Heart left ventricle (tissue), 16 donors: Measurements from ENCODE around the gene ZDHHC21. TPM values are rescaled to one million over a fixed set of nuclear protein-coding genes. Genes with fewer than 3 reads are reported as not detected.

Experiments used
- ATAC-seq, 4 donors: fragments of 200-7000 bp; cut with Tn5 transposase; one replicate each; pipeline ENCODE4 v1.9.1; 2020 to 2022; ENCODE audit warnings: moderate library complexity in 4 of 4, mild to moderate bottlenecking in 3 of 4, moderate number of reproducible peaks in 1 of 4
- DNase-seq, 5 donors: peaks; one replicate each; pipeline ENCODE4 v3.0.0-alpha.2; 2020
- H3K27ac ChIP-seq, 12 donors: fragments of 200-600 bp; sonication (generic) in 4 of 12; one replicate each; pipeline versions ENCODE4 v1.5.0 to v1.8.0; 2016 to 2022; ENCODE audit warnings: mild to moderate bottlenecking in 2 of 12
- H3K27me3 ChIP-seq, 9 donors: fragments of 200-600 bp; sonication (generic) in 2 of 9; one replicate each; pipeline versions ENCODE4 v1.5.1 to v1.8.0; 2016 to 2022; ENCODE audit warnings: mild to moderate bottlenecking in 3 of 9
- H3K36me3 ChIP-seq, 9 donors: fragments of 200-600 bp; sonication (generic) in 2 of 9; one replicate each; pipeline versions ENCODE4 v1.5.0 to v1.8.0; 2018 to 2022; ENCODE audit warnings: mild to moderate bottlenecking in 2 of 9
- H3K4me1 ChIP-seq, 12 donors: fragments of 200-600 bp; sonication (generic) in 4 of 12; one replicate each; pipeline versions ENCODE4 v1.5.0 to v1.8.0; 2016 to 2022; ENCODE audit warnings: mild to moderate bottlenecking in 3 of 12
- H3K4me3 ChIP-seq, 12 donors: fragments of 200-600 bp; sonication (generic) in 4 of 12; one replicate each; pipeline versions ENCODE4 v1.5.0 to v1.8.0; 2017 to 2022; ENCODE audit warnings: mild to moderate bottlenecking in 9 of 12, moderate library complexity in 4 of 12
- H3K9me3 ChIP-seq, 12 donors: fragments of 200-600 bp; sonication (generic) in 4 of 12; one replicate each; pipeline versions ENCODE4 v1.5.0 to v1.8.0; 2016 to 2022; ENCODE audit warnings: mild to moderate bottlenecking in 1 of 12
- CTCF ChIP-seq, 12 donors: fragments of 200-600 bp; sonication (generic) in 4 of 12; IDR thresholded peaks; one replicate each; pipeline versions ENCODE4 v1.5.0 to v1.8.0; 2018 to 2022; ENCODE audit warnings: antibody characterized with exemption in 12 of 12, mild to moderate bottlenecking in 5 of 12
- POLR2A ChIP-seq, 2 donors: fragments of 450-650 bp; IDR thresholded peaks; one replicate each; pipeline ENCODE4 v1.6.1; 2017; ENCODE audit warnings: antibody characterized with exemption in 2 of 2, mild to moderate bottlenecking in 2 of 2, moderate library complexity in 2 of 2
- WGBS, 4 donors: extraction: QIAGEN DNeasy Blood & Tissue Kit in 2 of 4; methylation state at CpG; one replicate each; pipeline versions ENCODE4 v1.1.5 to v1.1.7; 2013 to 2018; 5-methylcytosine and 5-hydroxymethylcytosine counted together
- intact Hi-C, 10 donors: fragments of 100-400 bp; cut with DNase I; formaldehyde crosslinking; loops; one replicate each; pipeline versions ENCODE4 v1.11.1 to v1.14.2; 2022
- polyA plus RNA-seq, 2 donors: library from polyadenylated mRNA; stranded (reverse); fragments of 200-250 nt; gene quantifications; one replicate each; pipeline ENCODE4 v1.2.3, GENCODE V29; 2013
- total RNA-seq, 9 donors: library from RNA; depleted of rRNA in 2 of 9; stranded (reverse); fragments of >200 nt in 2 of 9; fragmentation: NEBNext Ultra II Directional in 3 of 9; extraction: Animal tissue kit (Norgen Biotek cat#: 25700) in 3 of 9; gene quantifications; one replicate each; pipeline versions ENCODE4 v1.1.0 to v1.2.4, GENCODE V29; 2016 to 2023
- donor health status: ischemic (EF 13 %, LVEDD 7.1; RV severe dilation, severe dysfunction).
- donor health status: healthy with polysubstance abuse.
- donor health status: DM: no; HTN: yes; CAD: no.
- donor health status: DM: no; HTN: no; CAD: no.
- donor health status: ischemic (EF 25% LVEDD 6.9; RV normal size, moderate dysfunction).
- donor health status: ischemic (EF 25% LVEDD 5.7; RV mildly dilated, moderate dysfunction).
- donor health status: healthy.
- donor health status: DM: yes; HTN: yes; CAD: no.
- donor health status: ischemic (EF 35%, LVEDD 5.7; RV mildly dilated, moderate dysfunction).
- donor health status: nonischemic (EF 11% LVEDD 7.7; RV severe dilation, severe dysfunction).
- donor health status: DM: yes; HTN: yes; CAD: no.
- donor health status: PGD.
- donor health status: ischemic (EF 29% LVEDD 5.4; RV normal size, mild dysfunction).
- donor health status: nonischemic (EF 23%, LVEDD 6.1; RV moderate dilation, normal function).

The ZDHHC21 gene
- total and polyA plus RNA-seq, 11 donors: 3.5 to 9.3 (median 7.2) TPM

GRCh38 chr9:14640294-14640693 is 52.9 kb downstream of the ZDHHC21 start:
- Histone ChIP-seq H3K27ac (no peak overlapping the region), H3K4me1 (no peaks in the 10 kb centered on the region), H3K27me3 (no peaks in the 10 kb centered on the region), H3K9me3 (no peaks in the 10 kb centered on the region), H3K36me3 (peaks cover 0 to 16% (median 0%) of the 10 kb centered on the region in 9 donors), H3K4me3 (no peak overlapping the region)
- ATAC-seq: no peak
- whole genome bisulfite sequencing, 4 donors: 94 to 99% (median 96%) methylated on average over 2 of the region's 2 CpGs
- DNase-seq: no peak
- TF ChIP-seq CTCF (IDR thresholded peaks at IDR 0.05) (no peak), POLR2A (IDR thresholded peaks at IDR 0.05) (no peak)
- intact Hi-C loops: no loop called here

GRCh38 chr9:14633906-14634565 is 59.2 kb downstream of the ZDHHC21 start:
- H3K27me3 ChIP-seq: no peaks in the 10 kb centered on the region
- no peak for ATAC-seq
- H3K27ac ChIP-seq: no peak overlapping the region
- no peak for DNase-seq
- 92 to 98% (median 97%) methylated on average over 7 of the region's 7 CpGs for WGBS, 4 donors
- TF ChIP-seq POLR2A (IDR thresholded peaks at IDR 0.05) (no peak), CTCF (IDR thresholded peaks at IDR 0.05) (no peak)
- H3K4me3 ChIP-seq: no peak overlapping the region
- intact Hi-C loops: loop anchor here in 1 of 10 donors (10.0 kb wide), 1 partner anchor 159 kb away; no protein-coding TSS in a partner anchor
- H3K36me3 ChIP-seq: peaks cover 0 to 30% (median 5%) of the 10 kb centered on the region in 9 donors
- H3K9me3 ChIP-seq: peaks cover 0 to 13% (median 0%) of the 10 kb centered on the region in 12 donors
- H3K4me1 ChIP-seq: no peaks in the 10 kb centered on the region

GRCh38 chr9:14633148-14633547 is 60.1 kb downstream of the ZDHHC21 start:
- Histone ChIP-seq H3K27ac (no peak overlapping the region), H3K27me3 (no peaks in the 10 kb centered on the region), H3K4me3 (no peak overlapping the region), H3K9me3 (peaks cover 0 to 13% (median 0%) of the 10 kb centered on the region in 12 donors), H3K4me1 (no peaks in the 10 kb centered on the region), H3K36me3 (peaks cover 0 to 30% (median 5%) of the 10 kb centered on the region in 9 donors)
- 96 to 99% (median 98%) methylated on average over 3 of the region's 3 CpGs for WGBS, 4 donors
- DNase-seq (no peak), ATAC-seq (no peak)
- intact Hi-C loops: loop anchor here in 1 of 10 donors (10.0 kb wide), 1 partner anchor 158 kb away; no protein-coding TSS in a partner anchor
- no peak for TF ChIP-seq CTCF (IDR thresholded peaks at IDR 0.05)
- no peak for TF ChIP-seq POLR2A (IDR thresholded peaks at IDR 0.05)

- Histone ChIP-seq H3K9me3 (peaks cover 0 to 13% (median 0%) of the 10 kb centered on the region in 12 donors), H3K4me1 (peaks cover 0 to 7% (median 0%) of the 10 kb centered on the region in 12 donors), H3K27ac (no peak overlapping the region), H3K36me3 (peaks cover 0 to 22% (median 5%) of the 10 kb centered on the region in 9 donors), H3K27me3 (no peaks in the 10 kb centered on the region), H3K4me3 (no peak overlapping the region)
- DNase-seq: no peak
- 57 to 76% (median 67%) methylated on average over 1 of the region's 1 CpG for WGBS, 4 donors
- peak in 1 of 4 donors; percentile 51 for ATAC-seq
- intact Hi-C loops: no loop called here
- TF ChIP-seq POLR2A (IDR thresholded peaks at IDR 0.05) (no peak), CTCF (IDR thresholded peaks at IDR 0.05) (no peak)
Observed at GRCh38 chr9:14627513-14627912, 65.7 kb downstream of the ZDHHC21 start.
